Loucy (cell line): Measurements from ENCODE around the gene PHLDB2.

ENCODE experiments used
- CTCF ChIP-seq: fragments of 200-600 bp; sonication (generic); conservative IDR thresholded peaks from 2 replicates; pipeline ENCODE4 v1.5.1; 2014; ENCODE audit warnings: mild to moderate bottlenecking, antibody characterized with exemption, low read length
- EZH2phosphoT487 ChIP-seq: fragments of 200-600 bp; IDR thresholded peaks from 2 replicates; pipeline ENCODE4 v1.6.1; 2018; ENCODE audit warnings: antibody characterized with exemption, mild to moderate bottlenecking, moderate library complexity, borderline replicate concordance

GRCh38 chr3:111861391-111861790, 2.3 kb downstream of the PHLDB2 start:
- no peak for TF ChIP-seq CTCF
- TF ChIP-seq EZH2phosphoT487, result no peak
